ENCODE measurements around the gene TBC1D4.

GRCh38 chr13:75447493-75447892 is 34.5 kb downstream of the TBC1D4 start:
- TF ChIP-seq CTCF (conservative IDR thresholded peaks at IDR 0.05) = no peak
- TF ChIP-seq EZH2 (IDR thresholded peaks at IDR 0.05; ENCODE audit: low read depth) = no peak
